G401.6 (cell line): Measurements from ENCODE around the gene WNT10A.

Source experiments
- FAIRE-seq: peaks from 2 replicates; lab custom pipeline; 2012; peaks lifted over from hg19 to GRCh38; lab: Jason Lieb, UNC

Gene WNT10A

GRCh38 chr2:218878486-218878885 is 2.2 kb upstream of the WNT10A start:
- FAIRE-seq = no peak

GRCh38 chr2:218878926-218879761 is 1.5 kb upstream of the WNT10A start:
- no peak for FAIRE-seq

GRCh38 chr2:218879776-218880101 is 913 bp upstream of the WNT10A start:
- FAIRE-seq = no peak

GRCh38 chr2:218880859-218881594 is 375 bp downstream of the WNT10A start:
- no peak for FAIRE-seq

GRCh38 chr2:218881744-218882460 is 1.2 kb downstream of the WNT10A start:
- no peak for FAIRE-seq

- no peak for FAIRE-seq
Observed at GRCh38 chr2:218882461-218882816, 1.8 kb downstream of the WNT10A start.

GRCh38 chr2:218882866-218883366 is 2.3 kb downstream of the WNT10A start:
- no peak for FAIRE-seq

GRCh38 chr2:218883491-218884490 is 3.1 kb downstream of the WNT10A start:
- FAIRE-seq = no peak

GRCh38 chr2:218884519-218884918 is 3.9 kb downstream of the WNT10A start:
- no peak for FAIRE-seq

GRCh38 chr2:218885981-218886947 is 5.6 kb downstream of the WNT10A start:
- FAIRE-seq = no peak

GRCh38 chr2:218887079-218887478 is 6.4 kb downstream of the WNT10A start:
- no peak for FAIRE-seq

- FAIRE-seq = no peak
Observed at GRCh38 chr2:218888341-218888740, 7.7 kb downstream of the WNT10A start.

- no peak for FAIRE-seq
Observed at GRCh38 chr2:218889937-218890336, 9.3 kb downstream of the WNT10A start.

- no peak for FAIRE-seq
Observed at GRCh38 chr2:218890369-218890768, 9.7 kb downstream of the WNT10A start.

- no peak for FAIRE-seq
Observed at GRCh38 chr2:218891275-218892135, 10.9 kb downstream of the WNT10A start.

GRCh38 chr2:218892693-218893348 is 12.2 kb downstream of the WNT10A start:
- no peak for FAIRE-seq

GRCh38 chr2:218893349-218894150 is 12.9 kb downstream of the WNT10A start:
- FAIRE-seq = no peak
